Natural killer cell (primary cell): ENCODE data around the gene PHTF1. TPM values are rescaled to one million over a fixed set of nuclear protein-coding genes. Genes with fewer than 3 reads are reported as not detected.
A peak's percentile ranks its signal among the peaks of the same experiment; 100 is the strongest.

Experiments used
- ATAC-seq, 3 donors: fragments of 150-1000 bp in 2 of 3; fragments of 200-7000 bp in 1 of 3; cut with Tn5 transposase; 1 replicate in 1 of 3; 2 replicates in 2 of 3; pipeline ENCODE4 v1.10.0; 2021; ENCODE audit warnings: mild to moderate bottlenecking in 2 of 3, moderate library complexity in 2 of 3
- DNase-seq, 2 donors: peaks; one replicate each; pipeline versions ENCODE4 v3.0.0 to v3.0.0-alpha.2; 2013 to 2021; ENCODE audit warnings: mixed read lengths in 1 of 2
- H3K27ac ChIP-seq: one replicate; pipeline ENCODE4 v1.5.1; 2013; ENCODE audit warnings: mild to moderate bottlenecking, low read length
- H3K27me3 ChIP-seq: one replicate; pipeline ENCODE4 v1.6.1; 2013; ENCODE audit warnings: low read length; ENCODE audit not compliant: control insufficient read depth, insufficient read depth
- H3K36me3 ChIP-seq: one replicate; pipeline ENCODE4 v1.6.1; 2013; ENCODE audit warnings: low read length; ENCODE audit not compliant: control insufficient read depth, insufficient read depth
- H3K4me1 ChIP-seq: one replicate; pipeline ENCODE4 v1.6.1; 2013; ENCODE audit warnings: low read length; ENCODE audit not compliant: control insufficient read depth, insufficient read depth
- H3K4me3 ChIP-seq: one replicate; pipeline ENCODE4 v1.5.1; 2013; ENCODE audit warnings: low read length
- H3K9me3 ChIP-seq: one replicate; pipeline ENCODE4 v1.6.1; 2013; ENCODE audit warnings: low read length; ENCODE audit not compliant: control insufficient read depth, insufficient read depth
- H3K27ac Mint-ChIP-seq, 2 donors: one replicate each; pipeline ENCODE4 v1.8.0; 2022; ENCODE audit warnings: mild to moderate bottlenecking in 2 of 2, mixed read lengths in 2 of 2, moderate library complexity in 1 of 2
- H3K27me3 Mint-ChIP-seq, 2 donors: one replicate each; pipeline ENCODE4 v1.8.0; 2022; ENCODE audit warnings: low read depth in 2 of 2, mixed read lengths in 2 of 2
- H3K36me3 Mint-ChIP-seq: one replicate; pipeline ENCODE4 v1.8.0; 2022; ENCODE audit warnings: mixed read lengths
- H3K4me1 Mint-ChIP-seq, 2 donors: one replicate each; pipeline ENCODE4 v1.8.0; 2022; ENCODE audit warnings: mixed read lengths in 2 of 2
- H3K4me3 Mint-ChIP-seq: one replicate; pipeline ENCODE4 v1.8.0; 2022; ENCODE audit warnings: mild to moderate bottlenecking, moderate library complexity, mixed read lengths
- H3K9me3 Mint-ChIP-seq, 2 donors: one replicate each; pipeline ENCODE4 v1.8.0; 2022; ENCODE audit warnings: mixed read lengths in 2 of 2
- WGBS: methylation state at CpG from one replicate; pipeline ENCODE4 v1.1.7; 2013; ENCODE audit warnings: missing lambda C conversion rate; ENCODE audit not compliant: insufficient coverage; 5-methylcytosine and 5-hydroxymethylcytosine counted together
- intact Hi-C: fragments of 100-400 bp; cut with micrococcal nuclease; formaldehyde crosslinking; loops from one replicate; pipeline ENCODE4 v1.14.2; 2022
- total RNA-seq, 4 donors: library from RNA; stranded (reverse); fragments of 120-200 nt in 1 of 4; gene quantifications; one replicate each; pipeline versions ENCODE4 v1.2.3 to v1.2.4, GENCODE V29; 2013 to 2022
- TF ChIP-seq, protein P1 (sequence below): fragments of 200-600 bp; IDR thresholded peaks from one replicate; pipeline ENCODE4 v1.8.0; 2022; ENCODE audit warnings: antibody characterized with exemption

Gene PHTF1
- total RNA-seq, 3 donors from 2014 or later (not counting 1 experiment from before 2014, with no cell fraction given): 37.1 to 40.7 (median 40.6) TPM

DNA sequence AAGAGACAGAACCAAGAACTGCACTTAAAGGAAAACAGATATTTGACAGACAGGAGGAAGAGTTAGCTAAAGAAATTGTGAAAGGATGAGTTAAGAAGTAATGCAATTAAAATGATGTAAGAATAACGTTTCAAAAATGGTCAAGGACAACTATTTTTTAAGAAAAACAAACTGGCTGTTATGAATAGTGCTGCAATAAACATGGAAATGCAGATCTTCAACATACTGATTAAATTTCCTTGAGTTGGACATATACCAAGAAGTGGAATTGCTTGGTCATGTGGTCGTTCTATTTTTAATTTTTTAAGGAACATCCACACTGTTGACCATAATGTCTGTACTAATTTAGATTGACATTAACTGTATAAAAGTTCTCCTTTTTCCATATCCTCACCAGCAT, 23.1 kb upstream of the PHTF1 start:
- H3K4me3 ChIP-seq: no peak overlapping the region
- Mint-ChIP-seq H3K36me3 (no peaks in the 10 kb centered on the region), H3K4me1 (peaks cover 26 to 33% of the 10 kb centered on the region in 2 donors), H3K4me3 (no peak overlapping the region), H3K27ac (no peak overlapping the region), H3K27me3 (no peaks in the 10 kb centered on the region), H3K9me3 (no peaks in the 10 kb centered on the region)
- no peaks in the 10 kb centered on the region for H3K27me3 ChIP-seq
- TF ChIP-seq, protein P1, sequence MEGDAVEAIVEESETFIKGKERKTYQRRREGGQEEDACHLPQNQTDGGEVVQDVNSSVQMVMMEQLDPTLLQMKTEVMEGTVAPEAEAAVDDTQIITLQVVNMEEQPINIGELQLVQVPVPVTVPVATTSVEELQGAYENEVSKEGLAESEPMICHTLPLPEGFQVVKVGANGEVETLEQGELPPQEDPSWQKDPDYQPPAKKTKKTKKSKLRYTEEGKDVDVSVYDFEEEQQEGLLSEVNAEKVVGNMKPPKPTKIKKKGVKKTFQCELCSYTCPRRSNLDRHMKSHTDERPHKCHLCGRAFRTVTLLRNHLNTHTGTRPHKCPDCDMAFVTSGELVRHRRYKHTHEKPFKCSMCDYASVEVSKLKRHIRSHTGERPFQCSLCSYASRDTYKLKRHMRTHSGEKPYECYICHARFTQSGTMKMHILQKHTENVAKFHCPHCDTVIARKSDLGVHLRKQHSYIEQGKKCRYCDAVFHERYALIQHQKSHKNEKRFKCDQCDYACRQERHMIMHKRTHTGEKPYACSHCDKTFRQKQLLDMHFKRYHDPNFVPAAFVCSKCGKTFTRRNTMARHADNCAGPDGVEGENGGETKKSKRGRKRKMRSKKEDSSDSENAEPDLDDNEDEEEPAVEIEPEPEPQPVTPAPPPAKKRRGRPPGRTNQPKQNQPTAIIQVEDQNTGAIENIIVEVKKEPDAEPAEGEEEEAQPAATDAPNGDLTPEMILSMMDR: no peak
- ATAC-seq (no peak), DNase-seq (no peak)
- peaks cover 19% of the 10 kb centered on the region for H3K4me1 ChIP-seq
- WGBS: 50% methylated on average over 1 of the region's 2 CpGs
- no peaks in the 10 kb centered on the region for H3K9me3 ChIP-seq
- H3K36me3 ChIP-seq: no peaks in the 10 kb centered on the region
- H3K27ac ChIP-seq: peak overlapping the region; percentile 80
- intact Hi-C loops: no loop called here

DNA sequence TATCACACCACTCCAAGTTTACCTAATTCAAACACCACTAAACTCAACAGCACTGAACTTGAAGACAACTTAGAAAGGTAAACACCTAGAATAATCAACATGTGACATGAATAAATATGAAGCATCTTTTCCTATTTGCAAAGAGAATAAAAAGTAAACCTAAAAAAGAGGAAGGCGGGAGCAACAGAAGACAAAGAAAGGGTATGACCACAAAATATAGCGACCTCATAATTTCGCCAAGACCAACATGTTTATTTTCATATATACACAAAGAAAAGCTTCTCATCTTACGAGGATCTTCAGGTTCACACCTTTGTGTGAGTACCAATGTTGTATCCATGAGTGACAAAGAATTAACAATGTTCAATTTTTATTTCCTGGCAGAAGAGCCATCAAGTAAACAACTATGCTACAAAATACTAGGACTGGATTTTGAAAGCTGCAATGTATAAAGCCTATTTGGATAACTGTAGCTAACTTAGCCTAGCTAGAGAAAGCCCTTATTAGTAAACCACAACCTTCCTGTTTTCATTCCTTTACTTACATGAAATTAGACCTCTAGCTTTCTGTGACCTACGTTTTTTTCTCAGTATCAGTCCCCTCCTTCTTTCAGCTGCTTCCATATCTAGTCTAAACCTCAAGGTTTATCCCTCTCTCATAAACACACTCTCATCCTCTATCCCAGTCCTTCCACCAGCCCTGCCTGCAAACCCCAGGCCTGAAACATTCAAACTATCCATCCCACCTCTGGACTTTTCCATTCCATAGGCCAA, 21.3 kb upstream of the PHTF1 start:
- Histone ChIP-seq H3K4me3 (no peak overlapping the region), H3K36me3 (peaks cover 15% of the 10 kb centered on the region), H3K9me3 (no peaks in the 10 kb centered on the region), H3K27me3 (no peaks in the 10 kb centered on the region), H3K27ac (peak overlapping the region; percentile 73), H3K4me1 (peaks cover 19% of the 10 kb centered on the region)
- intact Hi-C loops: loop anchor here (2.0 kb wide), 1 partner anchor 22 kb away; the partner anchor contains the start of gene PHTF1
- TF ChIP-seq, protein P1: no peak
- Mint-ChIP-seq H3K27ac (no peak overlapping the region), H3K9me3 (no peaks in the 10 kb centered on the region), H3K27me3 (no peaks in the 10 kb centered on the region), H3K4me1 (peaks cover 13 to 28% of the 10 kb centered on the region in 2 donors), H3K36me3 (no peaks in the 10 kb centered on the region), H3K4me3 (no peak overlapping the region)
- DNase-seq: peak in 1 of 2 donors; percentile 36
- ATAC-seq: peak in 1 of 3 donors; percentile 8
- WGBS: 17% methylated on average over 4 of the region's 5 CpGs

GRCh38 chr1:113779542-113779941, 20.3 kb upstream of the PHTF1 start:
- Mint-ChIP-seq H3K27ac (no peak overlapping the region), H3K27me3 (no peaks in the 10 kb centered on the region), H3K9me3 (no peaks in the 10 kb centered on the region), H3K4me3 (no peak overlapping the region), H3K4me1 (peaks cover 12 to 25% of the 10 kb centered on the region in 2 donors), H3K36me3 (no peaks in the 10 kb centered on the region)
- peak overlapping the region; percentile 23 for H3K27ac ChIP-seq
- 94% methylated on average over 6 of the region's 6 CpGs for WGBS
- peaks cover 19% of the 10 kb centered on the region for H3K36me3 ChIP-seq
- H3K27me3 ChIP-seq: no peaks in the 10 kb centered on the region
- no peaks in the 10 kb centered on the region for H3K9me3 ChIP-seq
- ATAC-seq: no peak
- intact Hi-C loops: no loop called here
- DNase-seq: no peak
- TF ChIP-seq, protein P1: no peak
- H3K4me1 ChIP-seq: peaks cover 18% of the 10 kb centered on the region
- no peak overlapping the region for H3K4me3 ChIP-seq
